Measurements from ENCODE around the gene TTYH1.

The TTYH1 gene

GRCh38 chr19:54399189-54399588 lies 16.1 kb upstream of the TTYH1 start:
- TF ChIP-seq NFIC (IDR thresholded peaks at IDR 0.05) (no peak), ZBTB7A (IDR thresholded peaks at IDR 0.05; ENCODE audit: low read depth) (no peak), RAD21 (IDR thresholded peaks at IDR 0.05; ENCODE audit: low read depth) (no peak), USF1 (IDR thresholded peaks at IDR 0.05) (no peak), FOXM1 (IDR thresholded peaks at IDR 0.05; ENCODE audit: borderline replicate concordance, low read depth) (no peak), CREB1 (IDR thresholded peaks at IDR 0.05; ENCODE audit: low read depth) (no peak), TCF12 (IDR thresholded peaks at IDR 0.05; ENCODE audit: low read depth) (no peak), TEAD4 (IDR thresholded peaks at IDR 0.05) (no peak), EP300 (IDR thresholded peaks at IDR 0.05; ENCODE audit: borderline replicate concordance) (no peak), CEBPB (IDR thresholded peaks at IDR 0.05) (no peak), YY1 (IDR thresholded peaks at IDR 0.05; ENCODE audit: low read depth) (no peak), TAF1 (IDR thresholded peaks at IDR 0.05; ENCODE audit: low read depth) (no peak), EGR1 (IDR thresholded peaks at IDR 0.05) (no peak)
- TF ChIP-seq, protein P1, sequence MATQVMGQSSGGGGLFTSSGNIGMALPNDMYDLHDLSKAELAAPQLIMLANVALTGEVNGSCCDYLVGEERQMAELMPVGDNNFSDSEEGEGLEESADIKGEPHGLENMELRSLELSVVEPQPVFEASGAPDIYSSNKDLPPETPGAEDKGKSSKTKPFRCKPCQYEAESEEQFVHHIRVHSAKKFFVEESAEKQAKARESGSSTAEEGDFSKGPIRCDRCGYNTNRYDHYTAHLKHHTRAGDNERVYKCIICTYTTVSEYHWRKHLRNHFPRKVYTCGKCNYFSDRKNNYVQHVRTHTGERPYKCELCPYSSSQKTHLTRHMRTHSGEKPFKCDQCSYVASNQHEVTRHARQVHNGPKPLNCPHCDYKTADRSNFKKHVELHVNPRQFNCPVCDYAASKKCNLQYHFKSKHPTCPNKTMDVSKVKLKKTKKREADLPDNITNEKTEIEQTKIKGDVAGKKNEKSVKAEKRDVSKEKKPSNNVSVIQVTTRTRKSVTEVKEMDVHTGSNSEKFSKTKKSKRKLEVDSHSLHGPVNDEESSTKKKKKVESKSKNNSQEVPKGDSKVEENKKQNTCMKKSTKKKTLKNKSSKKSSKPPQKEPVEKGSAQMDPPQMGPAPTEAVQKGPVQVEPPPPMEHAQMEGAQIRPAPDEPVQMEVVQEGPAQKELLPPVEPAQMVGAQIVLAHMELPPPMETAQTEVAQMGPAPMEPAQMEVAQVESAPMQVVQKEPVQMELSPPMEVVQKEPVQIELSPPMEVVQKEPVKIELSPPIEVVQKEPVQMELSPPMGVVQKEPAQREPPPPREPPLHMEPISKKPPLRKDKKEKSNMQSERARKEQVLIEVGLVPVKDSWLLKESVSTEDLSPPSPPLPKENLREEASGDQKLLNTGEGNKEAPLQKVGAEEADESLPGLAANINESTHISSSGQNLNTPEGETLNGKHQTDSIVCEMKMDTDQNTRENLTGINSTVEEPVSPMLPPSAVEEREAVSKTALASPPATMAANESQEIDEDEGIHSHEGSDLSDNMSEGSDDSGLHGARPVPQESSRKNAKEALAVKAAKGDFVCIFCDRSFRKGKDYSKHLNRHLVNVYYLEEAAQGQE (IDR thresholded peaks at IDR 0.05; ENCODE audit: low read depth): no peak
- TF ChIP-seq, protein P2, sequence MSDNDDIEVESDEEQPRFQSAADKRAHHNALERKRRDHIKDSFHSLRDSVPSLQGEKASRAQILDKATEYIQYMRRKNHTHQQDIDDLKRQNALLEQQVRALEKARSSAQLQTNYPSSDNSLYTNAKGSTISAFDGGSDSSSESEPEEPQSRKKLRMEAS (IDR thresholded peaks at IDR 0.05): no peak

DNA sequence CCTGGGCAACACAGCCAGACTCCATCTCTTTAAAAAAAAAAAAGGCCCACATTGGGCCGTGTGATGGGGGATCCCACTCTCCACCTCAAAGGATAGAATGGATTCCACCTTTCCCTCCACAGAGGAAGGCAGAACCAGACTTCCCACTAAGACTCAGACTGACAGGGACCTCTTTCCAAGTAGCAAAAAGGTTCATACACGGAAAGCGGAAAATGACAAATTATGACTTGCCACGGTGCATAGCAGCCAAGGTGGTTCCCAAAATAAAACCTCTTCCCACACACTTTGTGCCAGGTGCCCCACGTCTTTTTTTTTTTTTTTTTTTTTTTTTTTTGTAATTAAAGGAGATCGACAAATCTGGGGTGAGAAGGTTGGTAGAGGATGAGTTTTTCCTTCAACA lies 14.4 kb upstream of the TTYH1 start:
- TF ChIP-seq TEAD4 (IDR thresholded peaks at IDR 0.05) (no peak), YY1 (IDR thresholded peaks at IDR 0.05; ENCODE audit: low read depth) (no peak), TAF1 (IDR thresholded peaks at IDR 0.05; ENCODE audit: low read depth) (no peak), CEBPB (IDR thresholded peaks at IDR 0.05) (no peak), EP300 (IDR thresholded peaks at IDR 0.05; ENCODE audit: borderline replicate concordance) (no peak), CREB1 (IDR thresholded peaks at IDR 0.05; ENCODE audit: low read depth) (no peak), TCF12 (IDR thresholded peaks at IDR 0.05; ENCODE audit: low read depth) (no peak), NFIC (IDR thresholded peaks at IDR 0.05) (no peak), ZBTB7A (IDR thresholded peaks at IDR 0.05; ENCODE audit: low read depth) (no peak), USF1 (IDR thresholded peaks at IDR 0.05) (no peak), FOXM1 (IDR thresholded peaks at IDR 0.05; ENCODE audit: borderline replicate concordance, low read depth) (no peak), EGR1 (IDR thresholded peaks at IDR 0.05) (no peak), RAD21 (IDR thresholded peaks at IDR 0.05; ENCODE audit: low read depth) (no peak)
- TF ChIP-seq, protein P2 (IDR thresholded peaks at IDR 0.05): no peak
- TF ChIP-seq, protein P1 (IDR thresholded peaks at IDR 0.05; ENCODE audit: low read depth): no peak

- no peak for TF ChIP-seq RAD21 (IDR thresholded peaks at IDR 0.05; ENCODE audit: low read depth)
- TF ChIP-seq CREB1 (IDR thresholded peaks at IDR 0.05; ENCODE audit: low read depth): no peak
- no peak for TF ChIP-seq TCF12 (IDR thresholded peaks at IDR 0.05; ENCODE audit: low read depth)
- TF ChIP-seq TEAD4 (IDR thresholded peaks at IDR 0.05): no peak
- no peak for TF ChIP-seq EP300 (IDR thresholded peaks at IDR 0.05; ENCODE audit: borderline replicate concordance)
- no peak for TF ChIP-seq FOXM1 (IDR thresholded peaks at IDR 0.05; ENCODE audit: borderline replicate concordance, low read depth)
- TF ChIP-seq, protein P1 (IDR thresholded peaks at IDR 0.05; ENCODE audit: low read depth): no peak
- TF ChIP-seq YY1 (IDR thresholded peaks at IDR 0.05; ENCODE audit: low read depth): no peak
- no peak for TF ChIP-seq CEBPB (IDR thresholded peaks at IDR 0.05)
- TF ChIP-seq ZBTB7A (IDR thresholded peaks at IDR 0.05; ENCODE audit: low read depth): no peak
- TF ChIP-seq NFIC (IDR thresholded peaks at IDR 0.05): no peak
- TF ChIP-seq USF1 (IDR thresholded peaks at IDR 0.05): no peak
- no peak for TF ChIP-seq EGR1 (IDR thresholded peaks at IDR 0.05)
Measured at GRCh38 chr19:54403054-54403453, 12.2 kb upstream of the TTYH1 start.

GRCh38 chr19:54405628-54406027 lies 9.6 kb upstream of the TTYH1 start:
- TF ChIP-seq EP300 (IDR thresholded peaks at IDR 0.05; ENCODE audit: borderline replicate concordance) (no peak), EGR1 (IDR thresholded peaks at IDR 0.05) (no peak), NFIC (IDR thresholded peaks at IDR 0.05) (no peak), CEBPB (IDR thresholded peaks at IDR 0.05) (no peak), ZBTB7A (IDR thresholded peaks at IDR 0.05; ENCODE audit: low read depth) (no peak), TEAD4 (IDR thresholded peaks at IDR 0.05) (no peak), TAF1 (IDR thresholded peaks at IDR 0.05; ENCODE audit: low read depth) (no peak), TCF12 (IDR thresholded peaks at IDR 0.05; ENCODE audit: low read depth) (no peak), USF1 (IDR thresholded peaks at IDR 0.05) (no peak), CREB1 (IDR thresholded peaks at IDR 0.05; ENCODE audit: low read depth) (no peak), YY1 (IDR thresholded peaks at IDR 0.05; ENCODE audit: low read depth) (no peak), FOXM1 (IDR thresholded peaks at IDR 0.05; ENCODE audit: borderline replicate concordance, low read depth) (no peak), RAD21 (IDR thresholded peaks at IDR 0.05; ENCODE audit: low read depth) (no peak)
- TF ChIP-seq, protein P1 (IDR thresholded peaks at IDR 0.05; ENCODE audit: low read depth): no peak
- TF ChIP-seq, protein P2 (IDR thresholded peaks at IDR 0.05): no peak

Measured in Ishikawa (cell line).